ENCODE data around the gene PLP2. TPM values are rescaled to one million over a fixed set of nuclear protein-coding genes. Genes with fewer than 3 reads are reported as not detected.

PLP2 gene
- total and polyA plus RNA-seq, 3 experiments from 2014 or later, result 95.2 to 160 (median 98.1) TPM

- peak overlapping the region; percentile 76 to 98 (median 97) for H3K27ac Mint-ChIP-seq
- H3K36me3 Mint-ChIP-seq, result peaks cover 0 to 5% (median 0%) of the 10 kb centered on the region in 3 donors
- ChIA-PET CTCF (interaction anchor here (0.6 to 3.8 kb wide), 15 partner anchors 9 to 113 kb away, joined by 3 to 31 read pairs (median 4); partner anchors contain the start of genes GPKOW, PLP2, PPP1R3F and WDR45), POLR2A (interaction anchor here (0.8 to 1.1 kb wide), 4 partner anchors 10 to 154 kb away, joined by 3 to 5 read pairs (median 3); partner anchors contain the start of genes CCDC22 and GRIPAP1)
- Histone ChIP-seq H3K27ac (ENCODE audit: low read depth, low read length) (peak overlapping the region; percentile 75), H3K36me3 (ENCODE audit: insufficient read depth, low read length) (no peaks in the 10 kb centered on the region), H3K27me3 (ENCODE audit: insufficient read depth, low read length, poor library complexity, severe bottlenecking) (no peaks in the 10 kb centered on the region), H3K9me3 (ENCODE audit: low read length) (no peaks in the 10 kb centered on the region), H3K4me3 (ENCODE audit: low read length) (peak overlapping the region; percentile 65), H3K4me1 (ENCODE audit: insufficient read depth, low read length) (peaks cover 9% of the 10 kb centered on the region)
- H3K4me1 Mint-ChIP-seq, result peaks cover 15 to 20% (median 19%) of the 10 kb centered on the region in 3 donors
- H3K9me3 Mint-ChIP-seq, result no peaks in the 10 kb centered on the region
- DNase-seq, result peak; percentile 74 to 92 (median 83)
- H3K4me3 Mint-ChIP-seq, result peak overlapping the region; percentile 89 to 97 (median 93)
- peaks cover 0 to 3% of the 10 kb centered on the region in 2 donors for H3K27me3 Mint-ChIP-seq
These were observed 15.5 kb upstream of the PLP2 start for GRCh38 chrX:49155900-49156837.

GRCh38 chrX:49157194-49157593 lies 14.5 kb upstream of the PLP2 start:
- Histone ChIP-seq H3K4me3 (ENCODE audit: low read length) (no peak overlapping the region), H3K9me3 (ENCODE audit: low read length) (no peaks in the 10 kb centered on the region), H3K4me1 (ENCODE audit: insufficient read depth, low read length) (peaks cover 9% of the 10 kb centered on the region), H3K27ac (ENCODE audit: low read depth, low read length) (no peak overlapping the region), H3K36me3 (ENCODE audit: insufficient read depth, low read length) (no peaks in the 10 kb centered on the region), H3K27me3 (ENCODE audit: insufficient read depth, low read length, poor library complexity, severe bottlenecking) (no peaks in the 10 kb centered on the region)
- peaks cover 0 to 5% (median 0%) of the 10 kb centered on the region in 3 donors for H3K36me3 Mint-ChIP-seq
- peaks cover 0 to 3% of the 10 kb centered on the region in 2 donors for H3K27me3 Mint-ChIP-seq
- H3K9me3 Mint-ChIP-seq, result no peaks in the 10 kb centered on the region
- peaks cover 15 to 20% (median 19%) of the 10 kb centered on the region in 3 donors for H3K4me1 Mint-ChIP-seq
- ChIA-PET CTCF (interaction anchor here (1.6 to 3.8 kb wide), 2 partner anchors 10 to 14 kb away, joined by 8 to 31 read pairs; partner anchors contain the start of gene PLP2), POLR2A (no interaction called here)
- peak overlapping the region in 4 of 7 donors; percentile 5 to 60 (median 31) for H3K4me3 Mint-ChIP-seq
- H3K27ac Mint-ChIP-seq, result peak overlapping the region in 1 of 8 donors; percentile 71
- DNase-seq, result no peak

GRCh38 chrX:49160908-49161307 lies 10.8 kb upstream of the PLP2 start:
- no peak overlapping the region for H3K27ac Mint-ChIP-seq

GRCh38 chrX:49161632-49162031 lies 10.1 kb upstream of the PLP2 start:
- Histone ChIP-seq H3K4me1 (ENCODE audit: insufficient read depth, low read length) (peaks cover 5% of the 10 kb centered on the region), H3K36me3 (ENCODE audit: insufficient read depth, low read length) (no peaks in the 10 kb centered on the region), H3K27ac (ENCODE audit: low read depth, low read length) (peak overlapping the region; percentile 57), H3K4me3 (ENCODE audit: low read length) (no peak overlapping the region), H3K27me3 (ENCODE audit: insufficient read depth, low read length, poor library complexity, severe bottlenecking) (no peaks in the 10 kb centered on the region), H3K9me3 (ENCODE audit: low read length) (no peaks in the 10 kb centered on the region)
- DNase-seq, result no peak
- Mint-ChIP-seq H3K36me3 (no peaks in the 10 kb centered on the region), H3K4me3 (no peak overlapping the region), H3K27ac (peak overlapping the region in 4 of 8 donors; percentile 14 to 51 (median 24)), H3K4me1 (peaks cover 11 to 25% (median 12%) of the 10 kb centered on the region in 3 donors), H3K27me3 (peaks cover 0 to 2% of the 10 kb centered on the region in 2 donors), H3K9me3 (no peaks in the 10 kb centered on the region)
- POLR2A ChIA-PET, result no interaction called here
- CTCF ChIA-PET, result interaction anchor here (1.3 kb wide), 1 partner anchor 10 kb away, joined by 3 read pairs; no protein-coding TSS in a partner anchor

More at GRCh38 chrX:49160908-49161307, 10.8 kb upstream of the PLP2 start:
- ChIA-PET POLR2A (no interaction called here), CTCF (interaction anchor here (1.3 kb wide), 1 partner anchor 10 kb away, joined by 3 read pairs; no protein-coding TSS in a partner anchor)
- Histone ChIP-seq H3K4me3 (ENCODE audit: low read length) (no peak overlapping the region), H3K27ac (ENCODE audit: low read depth, low read length) (no peak overlapping the region), H3K36me3 (ENCODE audit: insufficient read depth, low read length) (no peaks in the 10 kb centered on the region), H3K9me3 (ENCODE audit: low read length) (no peaks in the 10 kb centered on the region), H3K4me1 (ENCODE audit: insufficient read depth, low read length) (peaks cover 5% of the 10 kb centered on the region), H3K27me3 (ENCODE audit: insufficient read depth, low read length, poor library complexity, severe bottlenecking) (no peaks in the 10 kb centered on the region)
- Mint-ChIP-seq H3K27me3 (peaks cover 0 to 2% of the 10 kb centered on the region in 2 donors), H3K4me3 (peak overlapping the region in 1 of 7 donors; percentile 34), H3K36me3 (peaks cover 0 to 3% (median 0%) of the 10 kb centered on the region in 3 donors), H3K9me3 (no peaks in the 10 kb centered on the region), H3K4me1 (peaks cover 9 to 27% (median 12%) of the 10 kb centered on the region in 3 donors)
- DNase-seq, result no peak

GRCh38 chrX:49162620-49163019 lies 9.1 kb upstream of the PLP2 start, which contains the start of gene MAGIX:
MAGIX (plus strand) TSS chrX:49162758; CDS start chrX:49162890, 132 bp downstream.
- Mint-ChIP-seq H3K4me1 (peaks cover 18 to 33% (median 21%) of the 10 kb centered on the region in 3 donors), H3K27me3 (peaks cover 0 to 2% of the 10 kb centered on the region in 2 donors), H3K4me3 (peak within 1 kb of the TSS; percentile 44 to 79 (median 70)), H3K27ac (peak within 1 kb of the TSS; percentile 14 to 95 (median 61)), H3K36me3 (no peaks in the 10 kb centered on the region), H3K9me3 (no peaks in the 10 kb centered on the region)
- H3K4me3 ChIP-seq (ENCODE audit: low read length), result no peak within 1 kb of the TSS
- CTCF ChIA-PET, result interaction anchor here (1.6 kb wide), 1 partner anchor 17 kb away, joined by 5 read pairs; no protein-coding TSS in a partner anchor
- H3K36me3 ChIP-seq (ENCODE audit: insufficient read depth, low read length), result no peaks in the 10 kb centered on the region
- H3K27ac ChIP-seq (ENCODE audit: low read depth, low read length), result peak within 1 kb of the TSS; percentile 57
- no peaks in the 10 kb centered on the region for H3K27me3 ChIP-seq (ENCODE audit: insufficient read depth, low read length, poor library complexity, severe bottlenecking)
- DNase-seq, result no peak
- POLR2A ChIA-PET, result no interaction called here
- peaks cover 11% of the 10 kb centered on the region for H3K4me1 ChIP-seq (ENCODE audit: insufficient read depth, low read length)
- H3K9me3 ChIP-seq (ENCODE audit: low read length), result no peaks in the 10 kb centered on the region

- peak overlapping the region; percentile 86 to 95 (median 93) for H3K27ac Mint-ChIP-seq
- H3K4me3 Mint-ChIP-seq, result peak overlapping the region; percentile 71 to 84 (median 80)
- ChIA-PET POLR2A (interaction anchor here (1.0 kb wide), 1 partner anchor 41 kb away, joined by 3 read pairs; no protein-coding TSS in a partner anchor), CTCF (interaction anchor here (1.4 to 1.8 kb wide), 4 partner anchors 9 to 29 kb away, joined by 5 to 6 read pairs (median 5); no protein-coding TSS in a partner anchor)
- peak; percentile 73 to 86 (median 80) for DNase-seq
- H3K27me3 ChIP-seq (ENCODE audit: insufficient read depth, low read length, poor library complexity, severe bottlenecking), result no peaks in the 10 kb centered on the region
- peak overlapping the region; percentile 43 for H3K27ac ChIP-seq (ENCODE audit: low read depth, low read length)
- H3K4me1 ChIP-seq (ENCODE audit: insufficient read depth, low read length), result peaks cover 16% of the 10 kb centered on the region
- H3K27me3 Mint-ChIP-seq, result no peaks in the 10 kb centered on the region
- no peaks in the 10 kb centered on the region for H3K36me3 ChIP-seq (ENCODE audit: insufficient read depth, low read length)
- no peaks in the 10 kb centered on the region for H3K36me3 Mint-ChIP-seq
- H3K4me1 Mint-ChIP-seq, result peaks cover 22 to 38% (median 26%) of the 10 kb centered on the region in 3 donors
- no peaks in the 10 kb centered on the region for H3K9me3 Mint-ChIP-seq
- no peak overlapping the region for H3K4me3 ChIP-seq (ENCODE audit: low read length)
- H3K9me3 ChIP-seq (ENCODE audit: low read length), result no peaks in the 10 kb centered on the region
These were observed 7.9 kb upstream of the PLP2 start for GRCh38 chrX:49163555-49164419.
